Calu3 (cell line): Measurements from ENCODE around the gene PKN3. TPM values are rescaled to one million over a fixed set of nuclear protein-coding genes. Genes with fewer than 3 reads are reported as not detected.

Experiments used
- BruUV-seq: library from RNA; stranded (reverse); fragments of 400-500 nt; replicated peaks from 2 replicates; lab custom pipeline; 2021; lab: Mats Ljungman, UMichigan
- CTCF ChIA-PET: fragments of 300-600 bp; sonication (Branson Sonifier 250); formaldehyde crosslinking; loops from one replicate; lab custom pipeline; 2022; ENCODE audit warnings: antibody characterized with exemption; lab: Charles Lee
- DNase-seq: peaks from one replicate; pipeline ENCODE4 v3.0.0; 2022
- H3K27ac Mint-ChIP-seq: one replicate; pipeline ENCODE4 v1.8.0; 2022; ENCODE audit warnings: mixed read lengths; ENCODE audit not compliant: unreplicated experiment
- H3K27me3 Mint-ChIP-seq: one replicate; pipeline ENCODE4 v1.8.0; 2022; ENCODE audit warnings: mixed read lengths; ENCODE audit not compliant: unreplicated experiment
- H3K36me3 Mint-ChIP-seq: one replicate; pipeline ENCODE4 v1.8.0; 2022; ENCODE audit warnings: mild to moderate bottlenecking, moderate library complexity, mixed read lengths; ENCODE audit not compliant: insufficient read depth, unreplicated experiment
- H3K4me1 Mint-ChIP-seq: one replicate; pipeline ENCODE4 v1.8.0; 2022; ENCODE audit warnings: mild to moderate bottlenecking, low read depth, mixed read lengths; ENCODE audit not compliant: unreplicated experiment
- H3K4me3 Mint-ChIP-seq: one replicate; pipeline ENCODE4 v1.8.0; 2022; ENCODE audit warnings: mild to moderate bottlenecking, low read depth, moderate library complexity, mixed read lengths; ENCODE audit not compliant: unreplicated experiment
- H3K9me3 Mint-ChIP-seq: one replicate; pipeline ENCODE4 v1.8.0; 2022; ENCODE audit warnings: low read depth, mixed read lengths; ENCODE audit not compliant: unreplicated experiment
- CTCF ChIP-seq: fragments of 200-600 bp; IDR thresholded peaks from one replicate; pipeline ENCODE4 v1.8.0; 2022; ENCODE audit warnings: antibody characterized with exemption; ENCODE audit not compliant: unreplicated experiment
- intact Hi-C: fragments of 100-400 bp; cut with micrococcal nuclease; formaldehyde crosslinking; loops from one replicate; pipeline ENCODE4 v1.10.0; 2022; ENCODE audit not compliant: unreplicated experiment
- total RNA-seq: library from RNA; stranded (reverse); gene quantifications from 2 replicates; pipeline ENCODE4 v1.2.3, GENCODE V29; 2022

The PKN3 gene
- total RNA-seq, 1 experiment from 2014 or later = 7.7 TPM

GRCh38 chr9:128747241-128747640 is 44.9 kb downstream of the PKN3 start:
- CTCF ChIA-PET = no interaction called here
- H3K36me3 Mint-ChIP-seq = peaks cover 10% of the 10 kb centered on the region
- intact Hi-C loops = no loop called here
- H3K27ac Mint-ChIP-seq = no peak overlapping the region
- no peaks in the 10 kb centered on the region for H3K4me1 Mint-ChIP-seq
- no peak for DNase-seq
- H3K27me3 Mint-ChIP-seq = no peaks in the 10 kb centered on the region
- H3K4me3 Mint-ChIP-seq = no peak overlapping the region
- no TSS peak for BruUV-seq
- TF ChIP-seq CTCF = no peak
- H3K9me3 Mint-ChIP-seq = no peaks in the 10 kb centered on the region

- Mint-ChIP-seq H3K9me3 (no peaks in the 10 kb centered on the region), H3K4me3 (no peak overlapping the region), H3K27ac (no peak overlapping the region), H3K36me3 (peaks cover 10% of the 10 kb centered on the region), H3K27me3 (no peaks in the 10 kb centered on the region), H3K4me1 (no peaks in the 10 kb centered on the region)
- CTCF ChIA-PET = no interaction called here
- TF ChIP-seq CTCF = no peak
- intact Hi-C loops = no loop called here
- DNase-seq = no peak
- BruUV-seq = no TSS peak
Measured at GRCh38 chr9:128750926-128751595, 48.8 kb downstream of the PKN3 start.

GRCh38 chr9:128753627-128754026 is 51.3 kb downstream of the PKN3 start:
- TF ChIP-seq CTCF = no peak
- DNase-seq = no peak
- CTCF ChIA-PET = interaction anchor here (1.4 kb wide), 1 partner anchor 21 kb away, joined by 3 read pairs; no protein-coding TSS in a partner anchor
- no peaks in the 10 kb centered on the region for H3K27me3 Mint-ChIP-seq
- H3K27ac Mint-ChIP-seq = no peak overlapping the region
- BruUV-seq = no TSS peak
- H3K4me3 Mint-ChIP-seq = no peak overlapping the region
- intact Hi-C loops = no loop called here
- no peaks in the 10 kb centered on the region for H3K4me1 Mint-ChIP-seq
- H3K9me3 Mint-ChIP-seq = no peaks in the 10 kb centered on the region
- H3K36me3 Mint-ChIP-seq = peaks cover 10% of the 10 kb centered on the region

- intact Hi-C loops = no loop called here
- no peak overlapping the region for H3K4me3 Mint-ChIP-seq
- BruUV-seq = no TSS peak
- H3K36me3 Mint-ChIP-seq = no peaks in the 10 kb centered on the region
- DNase-seq = no peak
- no peaks in the 10 kb centered on the region for H3K4me1 Mint-ChIP-seq
- CTCF ChIA-PET = no interaction called here
- H3K27me3 Mint-ChIP-seq = no peaks in the 10 kb centered on the region
- TF ChIP-seq CTCF = no peak
- H3K9me3 Mint-ChIP-seq = no peaks in the 10 kb centered on the region
- H3K27ac Mint-ChIP-seq = no peak overlapping the region
Measured at GRCh38 chr9:128757602-128758001, 55.3 kb downstream of the PKN3 start.
